Loucy (cell line): ENCODE measurements around the gene PSPH.
"Not testable (repeated sequence)": the region's sequence is repeated elsewhere in the genome, so short reads cannot be mapped to it uniquely, and the experiment has no call there.

ENCODE experiments used
- CTCF ChIP-seq: fragments of 200-600 bp; sonication (generic); conservative IDR thresholded peaks from 2 replicates; pipeline ENCODE4 v1.5.1; 2014; ENCODE audit warnings: mild to moderate bottlenecking, antibody characterized with exemption, low read length
- EZH2phosphoT487 ChIP-seq: fragments of 200-600 bp; IDR thresholded peaks from 2 replicates; pipeline ENCODE4 v1.6.1; 2018; ENCODE audit warnings: antibody characterized with exemption, mild to moderate bottlenecking, moderate library complexity, borderline replicate concordance

DNA sequence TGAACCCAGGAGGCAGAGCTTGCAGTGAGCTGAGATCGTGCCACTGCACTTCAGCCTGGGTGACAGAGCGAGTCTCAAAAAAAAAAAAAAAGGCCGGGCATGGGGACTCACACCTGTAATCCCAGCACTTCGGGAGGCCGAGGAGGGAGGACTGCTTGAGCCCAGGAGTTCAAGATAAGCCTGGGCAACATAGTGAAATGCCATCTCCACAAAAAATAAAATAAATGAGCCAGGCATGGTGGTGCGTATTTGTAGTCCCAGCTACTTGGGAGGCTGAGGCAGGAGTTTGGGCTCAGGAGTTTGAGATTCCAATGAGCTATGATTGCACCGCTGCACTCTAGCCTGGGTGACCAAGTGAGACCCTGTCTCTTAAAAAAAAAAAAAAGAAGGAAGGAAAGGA is 18.7 kb downstream of the PSPH start:
- not testable (repeated sequence) for TF ChIP-seq CTCF, EZH2phosphoT487
